ENCODE results near the gene LIPH. TPM values are rescaled to one million over a fixed set of nuclear protein-coding genes. Genes with fewer than 3 reads are reported as not detected.

Gene LIPH
- total RNA-seq, 2 donors from 2014 or later, result 0.65 TPM; not detected in 1

- peaks cover 5% of the 10 kb centered on the region for H3K27me3 Mint-ChIP-seq
- H3K9me3 Mint-ChIP-seq, result no peaks in the 10 kb centered on the region
- H3K36me3 Mint-ChIP-seq (ENCODE audit: low read depth), result no peaks in the 10 kb centered on the region
- H3K4me3 Mint-ChIP-seq, result no peak overlapping the region
- H3K4me1 Mint-ChIP-seq, result no peaks in the 10 kb centered on the region
- ATAC-seq (replicated peaks), result no peak
- no peak overlapping the region for H3K27ac Mint-ChIP-seq
These were observed 25.0 kb downstream of the LIPH start for GRCh38 chr3:185527364-185527763.

- Mint-ChIP-seq H3K9me3 (no peaks in the 10 kb centered on the region), H3K36me3 (ENCODE audit: low read depth) (no peaks in the 10 kb centered on the region), H3K4me1 (no peaks in the 10 kb centered on the region), H3K27ac (no peak overlapping the region), H3K27me3 (peaks cover 8% of the 10 kb centered on the region), H3K4me3 (no peak overlapping the region)
- ATAC-seq (replicated peaks), result no peak
These were observed 25.9 kb downstream of the LIPH start for GRCh38 chr3:185526349-185526951.

GRCh38 chr3:185521349-185522138, 30.8 kb downstream of the LIPH start:
- H3K36me3 Mint-ChIP-seq (ENCODE audit: low read depth), result no peaks in the 10 kb centered on the region
- H3K4me1 Mint-ChIP-seq, result no peaks in the 10 kb centered on the region
- no peaks in the 10 kb centered on the region for H3K9me3 Mint-ChIP-seq
- peaks cover 23% of the 10 kb centered on the region for H3K27me3 Mint-ChIP-seq
- ATAC-seq (replicated peaks), result no peak
- H3K4me3 Mint-ChIP-seq, result no peak overlapping the region
- H3K27ac Mint-ChIP-seq, result no peak overlapping the region

- H3K9me3 Mint-ChIP-seq, result no peaks in the 10 kb centered on the region
- H3K4me3 Mint-ChIP-seq, result no peak overlapping the region
- peaks cover 28% of the 10 kb centered on the region for H3K27me3 Mint-ChIP-seq
- no peak for ATAC-seq (replicated peaks)
- no peaks in the 10 kb centered on the region for H3K36me3 Mint-ChIP-seq (ENCODE audit: low read depth)
- H3K27ac Mint-ChIP-seq, result no peak overlapping the region
- H3K4me1 Mint-ChIP-seq, result no peaks in the 10 kb centered on the region
These were observed 33.4 kb downstream of the LIPH start for GRCh38 chr3:185519021-185519420.

- no peaks in the 10 kb centered on the region for H3K9me3 Mint-ChIP-seq
- H3K4me3 Mint-ChIP-seq, result no peak overlapping the region
- ATAC-seq (replicated peaks), result no peak
These were observed 34.8 kb downstream of the LIPH start for GRCh38 chr3:185517387-185518130.

GRCh38 chr3:185511711-185512110, 40.7 kb downstream of the LIPH start:
- H3K9me3 Mint-ChIP-seq, result no peaks in the 10 kb centered on the region
- H3K36me3 Mint-ChIP-seq (ENCODE audit: low read depth), result no peaks in the 10 kb centered on the region
- ATAC-seq (replicated peaks), result no peak
- no peak overlapping the region for H3K4me3 Mint-ChIP-seq
- H3K27ac Mint-ChIP-seq, result no peak overlapping the region
- H3K27me3 Mint-ChIP-seq, result peaks cover 14% of the 10 kb centered on the region
- no peaks in the 10 kb centered on the region for H3K4me1 Mint-ChIP-seq

More at GRCh38 chr3:185517387-185518130, 34.8 kb downstream of the LIPH start:
- Mint-ChIP-seq H3K27me3 (peaks cover 30% of the 10 kb centered on the region), H3K4me1 (no peaks in the 10 kb centered on the region), H3K36me3 (ENCODE audit: low read depth) (no peaks in the 10 kb centered on the region), H3K27ac (no peak overlapping the region)

GRCh38 chr3:185508335-185508991, 43.9 kb downstream of the LIPH start:
- no peak for ATAC-seq (replicated peaks)
- no peak overlapping the region for H3K27ac Mint-ChIP-seq
- no peak overlapping the region for H3K4me3 Mint-ChIP-seq
- no peaks in the 10 kb centered on the region for H3K4me1 Mint-ChIP-seq
- no peaks in the 10 kb centered on the region for H3K36me3 Mint-ChIP-seq (ENCODE audit: low read depth)
- peaks cover 5% of the 10 kb centered on the region for H3K27me3 Mint-ChIP-seq
- H3K9me3 Mint-ChIP-seq, result no peaks in the 10 kb centered on the region

GRCh38 chr3:185507883-185508282, 44.5 kb downstream of the LIPH start:
- Mint-ChIP-seq H3K4me1 (no peaks in the 10 kb centered on the region), H3K36me3 (ENCODE audit: low read depth) (no peaks in the 10 kb centered on the region), H3K4me3 (no peak overlapping the region), H3K9me3 (no peaks in the 10 kb centered on the region), H3K27me3 (peaks cover 5% of the 10 kb centered on the region), H3K27ac (no peak overlapping the region)
- ATAC-seq (replicated peaks), result no peak

GRCh38 chr3:185504636-185505035, 47.8 kb downstream of the LIPH start:
- H3K27me3 Mint-ChIP-seq, result no peaks in the 10 kb centered on the region
- H3K27ac Mint-ChIP-seq, result no peak overlapping the region
- no peaks in the 10 kb centered on the region for H3K36me3 Mint-ChIP-seq (ENCODE audit: low read depth)
- H3K9me3 Mint-ChIP-seq, result no peaks in the 10 kb centered on the region
- H3K4me3 Mint-ChIP-seq, result no peak overlapping the region
- H3K4me1 Mint-ChIP-seq, result no peaks in the 10 kb centered on the region
- ATAC-seq (replicated peaks), result no peak

- peaks cover 8% of the 10 kb centered on the region for H3K36me3 Mint-ChIP-seq (ENCODE audit: low read depth)
- H3K4me1 Mint-ChIP-seq, result no peaks in the 10 kb centered on the region
- H3K4me3 Mint-ChIP-seq, result no peak overlapping the region
- no peak for ATAC-seq (replicated peaks)
- no peaks in the 10 kb centered on the region for H3K27me3 Mint-ChIP-seq
- H3K27ac Mint-ChIP-seq, result no peak overlapping the region
- no peaks in the 10 kb centered on the region for H3K9me3 Mint-ChIP-seq
These were observed 48.9 kb downstream of the LIPH start for GRCh38 chr3:185503521-185503920.

GRCh38 chr3:185502987-185503386, 49.4 kb downstream of the LIPH start:
- no peak for ATAC-seq (replicated peaks)
- no peaks in the 10 kb centered on the region for H3K9me3 Mint-ChIP-seq

GRCh38 chr3:185498503-185499396, 53.6 kb downstream of the LIPH start, which contains the start of gene TMEM41A:
Gene TMEM41A, minus strand, starts transcription at chr3:185499035. Its CDS starts 74 bp downstream, at chr3:185498961.
- no peaks in the 10 kb centered on the region for H3K9me3 Mint-ChIP-seq
- H3K27ac Mint-ChIP-seq, result peak within 1 kb of the TSS; percentile 56
- no peaks in the 10 kb centered on the region for H3K27me3 Mint-ChIP-seq
- peak within 1 kb of the TSS; percentile 80 for H3K4me3 Mint-ChIP-seq
- ATAC-seq (replicated peaks), result peak; percentile 98
- H3K4me1 Mint-ChIP-seq, result peaks cover 13% of the 10 kb centered on the region
- H3K36me3 Mint-ChIP-seq (ENCODE audit: low read depth), result peaks cover 56% of the 10 kb centered on the region

More at GRCh38 chr3:185502987-185503386, 49.4 kb downstream of the LIPH start:
- Mint-ChIP-seq H3K27me3 (no peaks in the 10 kb centered on the region), H3K4me1 (no peaks in the 10 kb centered on the region), H3K27ac (no peak overlapping the region), H3K4me3 (no peak overlapping the region), H3K36me3 (ENCODE audit: low read depth) (peaks cover 13% of the 10 kb centered on the region)

- H3K4me1 Mint-ChIP-seq, result peaks cover 9% of the 10 kb centered on the region
- no peak overlapping the region for H3K4me3 Mint-ChIP-seq
- peaks cover 92% of the 10 kb centered on the region for H3K36me3 Mint-ChIP-seq (ENCODE audit: low read depth)
- H3K27ac Mint-ChIP-seq, result no peak overlapping the region
- no peaks in the 10 kb centered on the region for H3K27me3 Mint-ChIP-seq
- H3K9me3 Mint-ChIP-seq, result no peaks in the 10 kb centered on the region
- no peak for ATAC-seq (replicated peaks)
These were observed 62.1 kb downstream of the LIPH start for GRCh38 chr3:185490241-185490640.

Data from activated T-helper 17 cell treated with anti-CD3 and anti-CD28 coated beads, Interleukin-2, amount 50 U/mL, for 72 hours (primary cell).